Loucy (cell line): ENCODE measurements around the gene SGF29.
"Not testable (repeated sequence)": the region's sequence is repeated elsewhere in the genome, so short reads cannot be mapped to it uniquely, and the experiment has no call there.

ENCODE experiments used
- H2AFZ ChIP-seq: fragments of 200-600 bp; sonication (generic); 2 replicates; pipeline ENCODE4 v1.6.0; 2016; ENCODE audit warnings: antibody characterized with exemption, mild to moderate bottlenecking, low read length, moderate library complexity
- H3F3A ChIP-seq: fragments of 200-600 bp; 2 replicates; pipeline ENCODE4 v1.6.0; 2016; ENCODE audit warnings: antibody characterized with exemption, low read depth, mild to moderate bottlenecking
- H3K27me3 ChIP-seq: fragments of 200-600 bp; sonication (generic); 2 replicates; pipeline ENCODE4 v1.6.1; 2014; ENCODE audit warnings: low read length, mild to moderate bottlenecking; ENCODE audit not compliant: insufficient read depth, poor library complexity, severe bottlenecking
- H3K36me3 ChIP-seq: fragments of 200-600 bp; sonication (generic); 2 replicates; pipeline ENCODE4 v1.6.1; 2016; ENCODE audit warnings: low read length; ENCODE audit not compliant: insufficient read depth
- H3K4me1 ChIP-seq: fragments of 200-600 bp; sonication (generic); 2 replicates; pipeline ENCODE4 v1.5.1; 2014; ENCODE audit warnings: low read length, mild to moderate bottlenecking; ENCODE audit not compliant: insufficient read depth, poor library complexity, severe bottlenecking
- H3K4me2 ChIP-seq: fragments of 200-600 bp; sonication (generic); 2 replicates; pipeline ENCODE4 v1.6.0; 2014; ENCODE audit warnings: antibody characterized with exemption, low read length, low read depth, mild to moderate bottlenecking; ENCODE audit not compliant: poor library complexity, severe bottlenecking
- H3K4me3 ChIP-seq: fragments of 200-600 bp; sonication (generic); 2 replicates; pipeline ENCODE4 v1.5.1; 2014; ENCODE audit warnings: low read length, mild to moderate bottlenecking, mixed read lengths; ENCODE audit not compliant: poor library complexity, severe bottlenecking
- H3K79me2 ChIP-seq: fragments of 200-600 bp; sonication (generic); 2 replicates; pipeline ENCODE4 v1.6.1; 2014; ENCODE audit warnings: low read length; ENCODE audit not compliant: insufficient read depth
- H3K9ac ChIP-seq: fragments of 200-600 bp; sonication (generic); 2 replicates; pipeline ENCODE4 v1.6.0; 2014; ENCODE audit warnings: mild to moderate bottlenecking, low read depth, low read length, moderate library complexity; ENCODE audit not compliant: poor library complexity, severe bottlenecking
- H3K9me2 ChIP-seq: fragments of 200-600 bp; sonication (generic); replicated peaks from 2 replicates; pipeline ENCODE4 v1.6.1; 2016; ENCODE audit warnings: low read depth, low read length, mixed read lengths
- H3K9me3 ChIP-seq: fragments of 200-600 bp; sonication (generic); 2 replicates; pipeline ENCODE4 v1.6.1; 2014; ENCODE audit warnings: mild to moderate bottlenecking, antibody characterized with exemption, low read length, low read depth; ENCODE audit not compliant: insufficient read depth
- H4K20me1 ChIP-seq: fragments of 200-600 bp; sonication (generic); 2 replicates; pipeline ENCODE4 v1.6.0; 2014; ENCODE audit warnings: antibody characterized with exemption, low read length, mild to moderate bottlenecking; ENCODE audit not compliant: insufficient read depth, poor library complexity, severe bottlenecking
- EZH2phosphoT487 ChIP-seq: fragments of 200-600 bp; IDR thresholded peaks from 2 replicates; pipeline ENCODE4 v1.6.1; 2018; ENCODE audit warnings: antibody characterized with exemption, mild to moderate bottlenecking, moderate library complexity, borderline replicate concordance
- TF ChIP-seq, protein P1 (sequence below): fragments of 200-600 bp; sonication (generic); conservative IDR thresholded peaks from 2 replicates; pipeline ENCODE4 v1.5.1; 2014; ENCODE audit warnings: mild to moderate bottlenecking, antibody characterized with exemption, low read length

SGF29 gene

DNA sequence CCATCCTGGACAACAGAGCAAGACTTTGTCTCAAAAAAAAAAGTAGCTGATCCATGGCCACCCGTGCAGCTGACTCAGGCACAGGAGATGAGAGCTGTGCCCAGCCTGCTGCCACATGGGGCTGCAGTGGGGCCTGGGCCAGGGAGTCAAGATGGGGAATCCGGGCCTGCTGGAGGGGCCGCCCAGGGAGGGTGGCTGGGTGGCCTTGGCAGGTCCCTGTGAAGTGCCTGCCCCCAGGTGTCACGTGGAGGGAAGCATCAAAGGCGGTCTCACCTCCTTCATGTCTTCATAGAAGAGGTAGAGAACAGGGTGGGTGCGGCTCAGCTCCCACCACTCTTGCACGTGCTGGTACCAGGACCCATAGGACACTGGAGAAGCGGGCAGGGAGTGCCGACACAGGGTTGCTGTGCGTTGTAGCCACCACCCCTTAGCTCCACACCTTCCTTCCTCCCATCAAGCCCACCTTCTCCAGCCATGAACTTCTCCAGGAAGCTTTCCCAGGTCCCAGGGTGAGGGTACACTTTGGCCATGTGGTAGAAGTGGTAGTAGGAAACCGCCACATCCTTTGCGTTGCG lies 39.3 kb downstream of the SGF29 start:
- Histone ChIP-seq H3K4me2 (no peak overlapping the region), H3F3A (no peaks in the 10 kb centered on the region), H3K36me3 (peaks cover 42% of the 10 kb centered on the region; the same call in 1 of the 2 replicates), H3K27me3 (no peaks in the 10 kb centered on the region), H3K4me1 (no peaks in the 10 kb centered on the region), H3K9me2 (no peaks in the 10 kb centered on the region), H2AFZ (no peak overlapping the region), H3K9ac (no peak overlapping the region), H3K9me3 (no peaks in the 10 kb centered on the region), H4K20me1 (no peaks in the 10 kb centered on the region), H3K4me3 (no peak overlapping the region), H3K79me2 (no peaks in the 10 kb centered on the region)
- TF ChIP-seq EZH2phosphoT487: no peak
- TF ChIP-seq, protein P1, sequence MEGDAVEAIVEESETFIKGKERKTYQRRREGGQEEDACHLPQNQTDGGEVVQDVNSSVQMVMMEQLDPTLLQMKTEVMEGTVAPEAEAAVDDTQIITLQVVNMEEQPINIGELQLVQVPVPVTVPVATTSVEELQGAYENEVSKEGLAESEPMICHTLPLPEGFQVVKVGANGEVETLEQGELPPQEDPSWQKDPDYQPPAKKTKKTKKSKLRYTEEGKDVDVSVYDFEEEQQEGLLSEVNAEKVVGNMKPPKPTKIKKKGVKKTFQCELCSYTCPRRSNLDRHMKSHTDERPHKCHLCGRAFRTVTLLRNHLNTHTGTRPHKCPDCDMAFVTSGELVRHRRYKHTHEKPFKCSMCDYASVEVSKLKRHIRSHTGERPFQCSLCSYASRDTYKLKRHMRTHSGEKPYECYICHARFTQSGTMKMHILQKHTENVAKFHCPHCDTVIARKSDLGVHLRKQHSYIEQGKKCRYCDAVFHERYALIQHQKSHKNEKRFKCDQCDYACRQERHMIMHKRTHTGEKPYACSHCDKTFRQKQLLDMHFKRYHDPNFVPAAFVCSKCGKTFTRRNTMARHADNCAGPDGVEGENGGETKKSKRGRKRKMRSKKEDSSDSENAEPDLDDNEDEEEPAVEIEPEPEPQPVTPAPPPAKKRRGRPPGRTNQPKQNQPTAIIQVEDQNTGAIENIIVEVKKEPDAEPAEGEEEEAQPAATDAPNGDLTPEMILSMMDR: no peak

DNA sequence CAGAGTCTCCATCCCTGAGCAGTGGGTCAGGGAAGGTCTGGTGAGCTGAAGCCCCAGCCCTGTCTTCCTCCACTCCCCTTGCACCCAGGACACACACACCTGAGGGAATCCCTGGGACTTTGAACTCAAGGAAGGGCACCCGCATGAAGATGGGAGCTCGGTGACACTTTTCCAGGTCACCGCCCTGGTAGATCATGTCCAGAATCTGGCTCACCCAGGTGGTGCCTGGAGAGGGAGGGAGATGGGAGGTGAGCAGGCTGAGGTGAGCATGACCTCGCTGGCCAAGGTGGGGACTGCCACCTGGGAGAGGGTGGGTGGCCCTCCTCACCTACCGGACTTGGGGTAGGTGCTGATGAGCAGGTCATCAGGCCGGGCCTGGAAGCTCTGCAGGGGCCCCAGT lies 41.7 kb downstream of the SGF29 start:
- not testable (repeated sequence) for H3K4me2 ChIP-seq, H3K4me3 ChIP-seq, H3K9ac ChIP-seq, H3K9me2 ChIP-seq, H3K79me2 ChIP-seq, H3F3A ChIP-seq, H3K9me3 ChIP-seq, H3K4me1 ChIP-seq, H2AFZ ChIP-seq, H4K20me1 ChIP-seq, H3K27me3 ChIP-seq
- H3K36me3 ChIP-seq: peaks cover 24% of the 10 kb centered on the region; the same call in 1 of the 2 replicates

DNA sequence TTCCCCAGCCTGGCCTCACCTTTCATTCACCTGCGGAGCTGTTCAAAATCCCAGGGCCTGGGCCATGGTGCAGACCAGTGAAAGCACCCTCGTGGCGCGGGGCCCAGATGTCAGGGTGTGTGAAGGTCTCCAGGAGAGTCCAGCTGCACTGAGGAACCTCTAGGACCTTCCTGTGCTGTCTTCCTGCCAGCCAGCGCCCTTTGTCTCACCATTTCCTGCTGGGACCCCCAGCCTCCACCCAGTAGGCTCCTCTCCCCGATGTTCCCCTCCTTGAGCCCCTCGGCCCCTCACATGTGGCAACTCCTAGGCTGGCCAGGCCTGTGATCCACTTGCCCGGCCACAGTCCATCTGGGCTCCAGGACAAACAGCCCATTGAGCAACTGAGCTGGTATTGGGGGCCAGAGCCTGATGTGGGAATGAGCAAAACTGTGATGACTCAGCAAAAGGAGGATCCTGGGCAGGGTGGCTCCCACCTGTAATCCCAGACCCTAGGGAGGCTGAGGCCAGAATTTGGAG lies 42.5 kb downstream of the SGF29 start:
- Histone ChIP-seq H4K20me1 (no peaks in the 10 kb centered on the region), H3F3A (no peaks in the 10 kb centered on the region), H3K27me3 (no peaks in the 10 kb centered on the region), H3K4me2 (no peak overlapping the region), H2AFZ (no peak overlapping the region), H3K9me2 (no peaks in the 10 kb centered on the region), H3K9me3 (no peaks in the 10 kb centered on the region), H3K79me2 (no peaks in the 10 kb centered on the region), H3K9ac (no peak overlapping the region), H3K4me1 (no peaks in the 10 kb centered on the region), H3K36me3 (peaks cover 17% of the 10 kb centered on the region; the same call in 1 of the 2 replicates), H3K4me3 (no peak overlapping the region)
- no peak for TF ChIP-seq EZH2phosphoT487
- TF ChIP-seq, protein P1: no peak
